GM21825 (cell line): ENCODE data around the gene FAM222B.
"Not testable (repeated sequence)": the region's sequence is repeated elsewhere in the genome, so short reads cannot be mapped to it uniquely, and the experiment has no call there.

Experiments
- ATAC-seq: cut with Tn5 transposase; IDR thresholded peaks from one replicate; pipeline ENCODE4 v1.9.1; 2021; ENCODE audit warnings: mild to moderate bottlenecking, moderate library complexity; ENCODE audit not compliant: unreplicated experiment

Gene FAM222B

GRCh38 chr17:28734712-28735241, 107.8 kb downstream of the FAM222B start:
- ATAC-seq, result no peak

GRCh38 chr17:28733346-28733745, 109.2 kb downstream of the FAM222B start:
- no peak for ATAC-seq

GRCh38 chr17:28729950-28730330, 112.7 kb downstream of the FAM222B start:
- no peak for ATAC-seq

- ATAC-seq, result peak; percentile 35
These were observed 114.0 kb downstream of the FAM222B start, which contains the start of gene NEK8 for GRCh38 chr17:28728364-28729200. Gene NEK8 (plus strand): TSS chr17:28728788. CDS start chr17:28728814, 26 bp downstream.

GRCh38 chr17:28726627-28727491, 115.7 kb downstream of the FAM222B start:
- ATAC-seq, result peak; percentile 38

GRCh38 chr17:28726226-28726626, 116.4 kb downstream of the FAM222B start, which contains the start of gene TLCD1:
Gene TLCD1 (minus strand): TSS chr17:28726233. CDS start chr17:28726097, 136 bp downstream.
- ATAC-seq, result no peak

GRCh38 chr17:28725660-28726225, 116.8 kb downstream of the FAM222B start:
- ATAC-seq, result no peak

GRCh38 chr17:28725166-28725659, 117.4 kb downstream of the FAM222B start:
- ATAC-seq, result no peak

GRCh38 chr17:28724500-28725165, 118.0 kb downstream of the FAM222B start:
- ATAC-seq, result no peak

GRCh38 chr17:28723836-28724499, 118.6 kb downstream of the FAM222B start:
- ATAC-seq, result not testable (repeated sequence)

GRCh38 chr17:28723159-28723835, 119.3 kb downstream of the FAM222B start:
- no peak for ATAC-seq

- no peak for ATAC-seq
These were observed 120.0 kb downstream of the FAM222B start for GRCh38 chr17:28722417-28723158.

GRCh38 chr17:28720997-28721329, 121.6 kb downstream of the FAM222B start:
- ATAC-seq, result not testable (repeated sequence)

- no peak for ATAC-seq
These were observed 122.2 kb downstream of the FAM222B start for GRCh38 chr17:28720247-28720996.

GRCh38 chr17:28719021-28719433, 123.6 kb downstream of the FAM222B start:
- no peak for ATAC-seq

GRCh38 chr17:28718333-28719020, 124.1 kb downstream of the FAM222B start:
- ATAC-seq, result no peak
